Activated T-helper 1 cell treated with anti-CD3 and anti-CD28 coated beads, Interleukin-12 subunit alpha, Interleukin-12 subunit beta, Interleukin-2, Interleukin-4 antibody, amounts not matched to agents 30 ng/mL and 10 ng/mL and 1 ng/mL, durations not matched to agents 14 hours and 24 hours and 36 hours (primary cell): Measurements from ENCODE around the gene IL1RAPL1. TPM values are rescaled to one million over a fixed set of nuclear protein-coding genes. Genes with fewer than 3 reads are reported as not detected.

Source experiments
- DNase-seq: peaks from one replicate; pipeline ENCODE4 v3.0.0; 2021; ENCODE audit warnings: low spot score
- H3K27ac Mint-ChIP-seq: one replicate; pipeline ENCODE4 v1.8.0; 2021; ENCODE audit warnings: mild to moderate bottlenecking, mixed read lengths
- H3K27me3 Mint-ChIP-seq: one replicate; pipeline ENCODE4 v1.8.0; 2022; ENCODE audit warnings: mild to moderate bottlenecking, moderate library complexity, mixed read lengths; ENCODE audit not compliant: insufficient read depth
- H3K36me3 Mint-ChIP-seq: one replicate; pipeline ENCODE4 v1.8.0; 2021; ENCODE audit warnings: low read depth, mixed read lengths
- H3K4me1 Mint-ChIP-seq: one replicate; pipeline ENCODE4 v1.8.0; 2021; ENCODE audit warnings: low read depth, mixed read lengths
- H3K4me3 Mint-ChIP-seq: one replicate; pipeline ENCODE4 v1.8.0; 2021; ENCODE audit warnings: mild to moderate bottlenecking, moderate library complexity, mixed read lengths
- H3K9me3 Mint-ChIP-seq: one replicate; pipeline ENCODE4 v1.8.0; 2021; ENCODE audit warnings: mixed read lengths
- intact Hi-C: fragments of 100-400 bp; cut with micrococcal nuclease; formaldehyde crosslinking; loops from one replicate; pipeline ENCODE4 v1.15.1; 2024
- total RNA-seq: library from RNA; stranded (reverse); gene quantifications from 2 replicates; pipeline ENCODE4 v1.2.3, GENCODE V29; 2022

The IL1RAPL1 gene
- total RNA-seq, 1 donor from 2014 or later, result not detected

GRCh38 chrX:28651186-28651585 is 63.9 kb downstream of the IL1RAPL1 start:
- Mint-ChIP-seq H3K36me3 (no peaks in the 10 kb centered on the region), H3K4me1 (no peaks in the 10 kb centered on the region), H3K27ac (no peak overlapping the region), H3K9me3 (no peaks in the 10 kb centered on the region), H3K4me3 (no peak overlapping the region), H3K27me3 (no peaks in the 10 kb centered on the region)
- intact Hi-C loops, result no loop called here
- DNase-seq, result no peak

- DNase-seq, result no peak
- Mint-ChIP-seq H3K4me1 (no peaks in the 10 kb centered on the region), H3K27ac (no peak overlapping the region), H3K4me3 (no peak overlapping the region), H3K36me3 (no peaks in the 10 kb centered on the region), H3K27me3 (no peaks in the 10 kb centered on the region), H3K9me3 (no peaks in the 10 kb centered on the region)
- intact Hi-C loops, result no loop called here
Observed at GRCh38 chrX:28659269-28659668, 72.0 kb downstream of the IL1RAPL1 start.

GRCh38 chrX:28665778-28666177 is 78.5 kb downstream of the IL1RAPL1 start:
- H3K27me3 Mint-ChIP-seq, result no peaks in the 10 kb centered on the region
- no peak overlapping the region for H3K27ac Mint-ChIP-seq
- no peak overlapping the region for H3K4me3 Mint-ChIP-seq
- H3K36me3 Mint-ChIP-seq, result no peaks in the 10 kb centered on the region
- H3K4me1 Mint-ChIP-seq, result no peaks in the 10 kb centered on the region
- no peaks in the 10 kb centered on the region for H3K9me3 Mint-ChIP-seq
- intact Hi-C loops, result no loop called here
- no peak for DNase-seq

- intact Hi-C loops, result no loop called here
- no peaks in the 10 kb centered on the region for H3K9me3 Mint-ChIP-seq
- no peaks in the 10 kb centered on the region for H3K27me3 Mint-ChIP-seq
- H3K36me3 Mint-ChIP-seq, result no peaks in the 10 kb centered on the region
- no peak for DNase-seq
- no peak overlapping the region for H3K27ac Mint-ChIP-seq
- no peak overlapping the region for H3K4me3 Mint-ChIP-seq
- H3K4me1 Mint-ChIP-seq, result no peaks in the 10 kb centered on the region
Observed at GRCh38 chrX:28668303-28668702, 81.1 kb downstream of the IL1RAPL1 start.

- H3K27ac Mint-ChIP-seq, result no peak overlapping the region
- H3K4me3 Mint-ChIP-seq, result no peak overlapping the region
- no peaks in the 10 kb centered on the region for H3K4me1 Mint-ChIP-seq
- intact Hi-C loops, result no loop called here
- H3K27me3 Mint-ChIP-seq, result no peaks in the 10 kb centered on the region
- H3K36me3 Mint-ChIP-seq, result no peaks in the 10 kb centered on the region
- H3K9me3 Mint-ChIP-seq, result no peaks in the 10 kb centered on the region
- no peak for DNase-seq
Observed at GRCh38 chrX:28668957-28669356, 81.7 kb downstream of the IL1RAPL1 start.

GRCh38 chrX:28670074-28670473 is 82.8 kb downstream of the IL1RAPL1 start:
- no peaks in the 10 kb centered on the region for H3K27me3 Mint-ChIP-seq
- no peaks in the 10 kb centered on the region for H3K4me1 Mint-ChIP-seq
- intact Hi-C loops, result no loop called here
- no peaks in the 10 kb centered on the region for H3K9me3 Mint-ChIP-seq
- H3K27ac Mint-ChIP-seq, result no peak overlapping the region
- no peak for DNase-seq
- H3K4me3 Mint-ChIP-seq, result no peak overlapping the region
- no peaks in the 10 kb centered on the region for H3K36me3 Mint-ChIP-seq

- Mint-ChIP-seq H3K4me3 (no peak overlapping the region), H3K27me3 (no peaks in the 10 kb centered on the region), H3K9me3 (no peaks in the 10 kb centered on the region), H3K4me1 (no peaks in the 10 kb centered on the region), H3K27ac (no peak overlapping the region), H3K36me3 (no peaks in the 10 kb centered on the region)
- DNase-seq, result no peak
- intact Hi-C loops, result no loop called here
Observed at GRCh38 chrX:28675173-28675572, 87.9 kb downstream of the IL1RAPL1 start.

- H3K27me3 Mint-ChIP-seq, result no peaks in the 10 kb centered on the region
- H3K27ac Mint-ChIP-seq, result no peak overlapping the region
- DNase-seq, result no peak
- peaks cover 7% of the 10 kb centered on the region for H3K9me3 Mint-ChIP-seq
- H3K36me3 Mint-ChIP-seq, result no peaks in the 10 kb centered on the region
- H3K4me3 Mint-ChIP-seq, result no peak overlapping the region
- H3K4me1 Mint-ChIP-seq, result no peaks in the 10 kb centered on the region
- intact Hi-C loops, result no loop called here
Observed at GRCh38 chrX:28693101-28693500, 105.9 kb downstream of the IL1RAPL1 start.

- no peaks in the 10 kb centered on the region for H3K27me3 Mint-ChIP-seq
- no peaks in the 10 kb centered on the region for H3K4me1 Mint-ChIP-seq
- no peak overlapping the region for H3K27ac Mint-ChIP-seq
- DNase-seq, result no peak
- intact Hi-C loops, result no loop called here
- H3K9me3 Mint-ChIP-seq, result no peaks in the 10 kb centered on the region
- H3K4me3 Mint-ChIP-seq, result no peak overlapping the region
- H3K36me3 Mint-ChIP-seq, result no peaks in the 10 kb centered on the region
Observed at GRCh38 chrX:28697732-28698131, 110.5 kb downstream of the IL1RAPL1 start.

GRCh38 chrX:28701222-28701621 is 114.0 kb downstream of the IL1RAPL1 start:
- Mint-ChIP-seq H3K27me3 (no peaks in the 10 kb centered on the region), H3K4me3 (no peak overlapping the region), H3K27ac (no peak overlapping the region), H3K4me1 (no peaks in the 10 kb centered on the region), H3K9me3 (no peaks in the 10 kb centered on the region), H3K36me3 (no peaks in the 10 kb centered on the region)
- intact Hi-C loops, result no loop called here
- no peak for DNase-seq

GRCh38 chrX:28706964-28707363 is 119.7 kb downstream of the IL1RAPL1 start:
- Mint-ChIP-seq H3K4me3 (no peak overlapping the region), H3K27me3 (no peaks in the 10 kb centered on the region), H3K36me3 (no peaks in the 10 kb centered on the region), H3K9me3 (no peaks in the 10 kb centered on the region), H3K27ac (no peak overlapping the region), H3K4me1 (no peaks in the 10 kb centered on the region)
- DNase-seq, result no peak
- intact Hi-C loops, result no loop called here

- Mint-ChIP-seq H3K27me3 (no peaks in the 10 kb centered on the region), H3K4me1 (no peaks in the 10 kb centered on the region), H3K9me3 (no peaks in the 10 kb centered on the region), H3K27ac (no peak overlapping the region), H3K4me3 (no peak overlapping the region), H3K36me3 (no peaks in the 10 kb centered on the region)
- intact Hi-C loops, result no loop called here
- DNase-seq, result no peak
Observed at GRCh38 chrX:28709421-28709820, 122.2 kb downstream of the IL1RAPL1 start.

- no peaks in the 10 kb centered on the region for H3K36me3 Mint-ChIP-seq
- no peak overlapping the region for H3K4me3 Mint-ChIP-seq
- H3K4me1 Mint-ChIP-seq, result no peaks in the 10 kb centered on the region
- no peaks in the 10 kb centered on the region for H3K9me3 Mint-ChIP-seq
- no peaks in the 10 kb centered on the region for H3K27me3 Mint-ChIP-seq
- intact Hi-C loops, result no loop called here
- no peak for DNase-seq
- no peak overlapping the region for H3K27ac Mint-ChIP-seq
Observed at GRCh38 chrX:28717864-28718263, 130.6 kb downstream of the IL1RAPL1 start.

GRCh38 chrX:28718450-28718849 is 131.2 kb downstream of the IL1RAPL1 start:
- no peaks in the 10 kb centered on the region for H3K9me3 Mint-ChIP-seq
- no peaks in the 10 kb centered on the region for H3K36me3 Mint-ChIP-seq
- intact Hi-C loops, result no loop called here

More at GRCh38 chrX:28718450-28718849, 131.2 kb downstream of the IL1RAPL1 start:
- Mint-ChIP-seq H3K4me1 (no peaks in the 10 kb centered on the region), H3K27me3 (no peaks in the 10 kb centered on the region), H3K4me3 (no peak overlapping the region), H3K27ac (no peak overlapping the region)
- DNase-seq, result no peak
